HepG2 (cell line): ENCODE measurements around the gene FAM161A.

Experiments
- AGO1 ChIP-seq: fragments of 200-400 bp; formaldehyde crosslinking; IDR thresholded peaks from 2 replicates; pipeline ENCODE4 v1.6.1; 2017; ENCODE audit warnings: mild to moderate bottlenecking, low read depth, low read length, moderate library complexity; ENCODE audit not compliant: poor library complexity, severe bottlenecking
- ATRX ChIP-seq: sonication (generic); formaldehyde crosslinking; IDR thresholded peaks from 2 replicates; pipeline ENCODE4 v1.4.0; 2020; ENCODE audit warnings: missing genetic modification reagents, borderline replicate concordance
- BRCA1 ChIP-seq: sonication (generic); formaldehyde crosslinking; IDR thresholded peaks from 2 replicates; pipeline ENCODE4 v1.4.0; 2020; ENCODE audit warnings: missing genetic modification reagents
- HNRNPUL1 ChIP-seq: fragments of 200-400 bp; formaldehyde crosslinking; IDR thresholded peaks from 2 replicates; pipeline ENCODE4 v1.6.1; 2017; ENCODE audit warnings: low read depth, mild to moderate bottlenecking, low read length, moderate library complexity
- NCOA1 ChIP-seq: sonication (generic); formaldehyde crosslinking; IDR thresholded peaks from 2 replicates; pipeline ENCODE4 v1.9.0; 2021; ENCODE audit warnings: missing genetic modification reagents
- NFRKB ChIP-seq: fragments of 450-650 bp; IDR thresholded peaks from 2 replicates; pipeline ENCODE4 v1.6.1; 2017
- NR2F6 ChIP-seq, 2 experiments: IDR thresholded peaks; 2 replicates each; pipeline ENCODE4 v1.6.1; 2016; ENCODE audit warnings: antibody characterized with exemption in 1 of 2, mild to moderate bottlenecking in 1 of 2
- PITX1 ChIP-seq: sonication (generic); formaldehyde crosslinking; IDR thresholded peaks from 2 replicates; pipeline ENCODE4 v1.5.1; 2020; ENCODE audit warnings: mild to moderate bottlenecking, missing genetic modification reagents
- SNAPC2 ChIP-seq: sonication (generic); formaldehyde crosslinking; IDR thresholded peaks from 2 replicates; pipeline ENCODE4 v1.8.1; 2022; ENCODE audit warnings: mild to moderate bottlenecking, missing genetic modification reagents
- TBP ChIP-seq: sonication (generic); formaldehyde crosslinking; IDR thresholded peaks from 2 replicates; pipeline ENCODE4 v1.5.0; 2020; ENCODE audit warnings: missing genetic modification reagents
- ZNF737 ChIP-seq: sonication (generic); formaldehyde crosslinking; IDR thresholded peaks from 2 replicates; pipeline ENCODE4 v1.5.0; 2020; ENCODE audit warnings: missing genetic modification reagents, mild to moderate bottlenecking, borderline replicate concordance
- TF ChIP-seq, protein P1 (sequence below): IDR thresholded peaks from 2 replicates; pipeline ENCODE4 v1.6.1; 2016; ENCODE audit warnings: control low read depth
- TF ChIP-seq, protein P2 (sequence below): sonication (generic); formaldehyde crosslinking; IDR thresholded peaks from 2 replicates; pipeline ENCODE4 v1.4.0; 2020; ENCODE audit warnings: missing genetic modification reagents, borderline replicate concordance

DNA sequence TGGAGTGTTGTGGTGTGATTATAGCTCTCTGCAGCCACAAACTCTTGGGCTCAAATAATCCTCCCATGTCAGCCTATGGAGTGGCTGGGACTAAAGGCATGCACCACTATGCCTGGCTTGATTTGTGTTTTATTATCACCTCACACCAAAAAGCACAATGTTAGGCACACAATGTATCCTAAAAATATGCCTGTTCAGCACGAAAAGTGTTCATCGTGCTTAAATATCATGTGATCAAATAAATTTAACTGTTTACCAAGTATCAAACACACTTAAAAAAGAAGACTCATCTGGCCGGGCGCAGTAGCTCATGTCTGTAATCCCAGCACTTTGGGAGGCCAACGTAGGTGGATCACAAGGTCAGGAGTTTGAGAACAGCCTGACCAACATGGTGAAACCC, 29.0 kb upstream of the FAM161A start:
- TF ChIP-seq TBP (CRISPR knock-in tag) (no peak), NFRKB (no peak), NR2F6 (IDR thresholded peaks at IDR 0.05) (no peak), NR2F6 (CRISPR knock-in tag; IDR thresholded peaks at IDR 0.05) (no peak), HNRNPUL1 (no peak), AGO1 (no peak), ZNF737 (no peak), ATRX (CRISPR knock-in tag) (no peak), BRCA1 (CRISPR knock-in tag) (no peak), NCOA1 (CRISPR knock-in tag) (no peak), PITX1 (no peak), SNAPC2 (CRISPR knock-in tag) (no peak)
- TF ChIP-seq, protein P1, sequence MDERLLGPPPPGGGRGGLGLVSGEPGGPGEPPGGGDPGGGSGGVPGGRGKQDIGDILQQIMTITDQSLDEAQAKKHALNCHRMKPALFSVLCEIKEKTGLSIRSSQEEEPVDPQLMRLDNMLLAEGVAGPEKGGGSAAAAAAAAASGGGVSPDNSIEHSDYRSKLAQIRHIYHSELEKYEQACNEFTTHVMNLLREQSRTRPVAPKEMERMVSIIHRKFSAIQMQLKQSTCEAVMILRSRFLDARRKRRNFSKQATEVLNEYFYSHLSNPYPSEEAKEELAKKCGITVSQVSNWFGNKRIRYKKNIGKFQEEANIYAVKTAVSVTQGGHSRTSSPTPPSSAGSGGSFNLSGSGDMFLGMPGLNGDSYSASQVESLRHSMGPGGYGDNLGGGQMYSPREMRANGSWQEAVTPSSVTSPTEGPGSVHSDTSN, result no peak
- TF ChIP-seq, protein P2, sequence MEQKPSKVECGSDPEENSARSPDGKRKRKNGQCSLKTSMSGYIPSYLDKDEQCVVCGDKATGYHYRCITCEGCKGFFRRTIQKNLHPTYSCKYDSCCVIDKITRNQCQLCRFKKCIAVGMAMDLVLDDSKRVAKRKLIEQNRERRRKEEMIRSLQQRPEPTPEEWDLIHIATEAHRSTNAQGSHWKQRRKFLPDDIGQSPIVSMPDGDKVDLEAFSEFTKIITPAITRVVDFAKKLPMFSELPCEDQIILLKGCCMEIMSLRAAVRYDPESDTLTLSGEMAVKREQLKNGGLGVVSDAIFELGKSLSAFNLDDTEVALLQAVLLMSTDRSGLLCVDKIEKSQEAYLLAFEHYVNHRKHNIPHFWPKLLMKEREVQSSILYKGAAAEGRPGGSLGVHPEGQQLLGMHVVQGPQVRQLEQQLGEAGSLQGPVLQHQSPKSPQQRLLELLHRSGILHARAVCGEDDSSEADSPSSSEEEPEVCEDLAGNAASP (CRISPR knock-in tag), result no peak
